ENCODE results near the gene RAB7A. TPM values are rescaled to one million over a fixed set of nuclear protein-coding genes. Genes with fewer than 3 reads are reported as not detected.

RAB7A gene
- total and polyA plus RNA-seq, 2 of the 13 experiments (the other 11 are each of a cell fraction or from before 2014, with no cell fraction given), result 26.5 to 182 TPM

DNA sequence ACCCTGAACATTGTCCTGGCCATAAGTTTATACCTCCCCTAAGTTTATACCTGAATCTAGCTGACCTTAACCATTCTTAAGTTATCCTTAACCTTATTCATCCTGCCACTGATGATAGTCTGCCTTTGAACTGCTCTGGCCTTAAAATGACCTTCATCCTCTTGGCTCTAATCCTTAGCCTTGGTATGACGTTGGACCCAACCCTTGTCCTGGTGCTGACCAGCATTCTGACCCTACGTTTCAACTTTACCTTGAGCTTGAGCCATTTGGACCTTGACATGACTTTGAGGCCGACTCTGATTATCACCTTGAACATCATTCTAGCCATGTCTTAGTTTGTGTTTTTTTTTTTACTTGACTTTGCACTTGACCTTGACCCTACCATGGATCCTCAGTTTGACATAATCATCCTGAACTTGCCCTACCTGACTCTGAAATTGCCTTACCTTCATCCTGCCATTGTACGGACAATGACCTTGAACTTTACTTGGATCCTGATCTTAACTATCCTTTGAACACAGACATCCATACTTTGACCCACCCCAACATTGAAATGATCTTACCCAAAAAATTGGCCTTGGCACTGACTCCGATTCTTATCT is 92.3 kb downstream of the RAB7A start:
- H3K4me3 ChIP-seq (replicated peaks in 1 of 3; ENCODE audit: insufficient read depth in 1 of 3, low read depth in 2 of 3, low read length in 3 of 3), result no peak overlapping the region
- no peaks in the 10 kb centered on the region for H3K9me3 ChIP-seq (ENCODE audit: low read length)
- H3K27me3 ChIP-seq (ENCODE audit: control insufficient read depth in 1 of 2, insufficient read depth in 2 of 2, low read length in 2 of 2), result no peaks in the 10 kb centered on the region
- FAIRE-seq (no peak), ATAC-seq (no peak), DNase-seq (ENCODE audit: low spot score) (no peak)
- H3K79me2 ChIP-seq (ENCODE audit: insufficient read depth, low read length), result no peaks in the 10 kb centered on the region
- peaks cover 2% of the 10 kb centered on the region; the same call in 1 of the 2 replicates for H4K20me1 ChIP-seq (ENCODE audit: insufficient read depth, low read length)
- peaks cover 8 to 26% of the 10 kb centered on the region in 2 experiments for H3K36me3 ChIP-seq (replicated peaks in 1 of 2; ENCODE audit: control insufficient read depth in 1 of 2, insufficient read depth in 2 of 2, low read length in 2 of 2)
- H3K27ac ChIP-seq (ENCODE audit: extremely low read length, insufficient read depth, low read length), result no peak overlapping the region
- CTCF ChIA-PET (ENCODE audit: low intra/inter-chr PET ratio, low total read pairs), result no interaction called here
- H3K9ac ChIP-seq (ENCODE audit: insufficient read depth, low read depth, low read length), result no peak overlapping the region
- no peak overlapping the region for H3K4me2 ChIP-seq (ENCODE audit: low read depth, low read length)
- no peaks in the 10 kb centered on the region for H3K4me1 ChIP-seq (ENCODE audit: insufficient read depth, low read length)
- no TSS peak for BruUV-seq (replicated peaks)
- in situ Hi-C loops (cut with HindIII; ENCODE audit: extremely low pct_ligation_motif_present, low pct_unique_long_range_greater_than_20kb), result no loop called here
- 84% methylated on average over 5 of the region's 5 CpGs for WGBS (ENCODE audit: low lambda C conversion rate)
- POLR2A ChIA-PET, result no interaction called here
- intact Hi-C loops (cut with micrococcal nuclease; ENCODE audit: unreplicated experiment), result no loop called here
- no peak overlapping the region for H2AFZ ChIP-seq (ENCODE audit: low read length)
- no peak for TF ChIP-seq NR1H2 (CRISPR knock-in tag; IDR thresholded peaks at IDR 0.05; ENCODE audit: borderline replicate concordance, low read depth)
- peak; percentile 58 for TF ChIP-seq SKI (IDR thresholded peaks at IDR 0.05; ENCODE audit: partially characterized antibody)
- TF ChIP-seq ZKSCAN5 (CRISPR knock-in tag; IDR thresholded peaks at IDR 0.05), result no peak
- TF ChIP-seq RBM22 (optimal IDR thresholded peaks at IDR 0.05; ENCODE audit: low read length), result peak; percentile 91
- no peak for TF ChIP-seq HDAC2 (CRISPR knock-in tag; IDR thresholded peaks at IDR 0.05)
- no peak for TF ChIP-seq EP300 (IDR thresholded peaks at IDR 0.05; ENCODE audit: low read depth in 2 of 2, low read length in 2 of 2)
- TF ChIP-seq EP300 (CRISPR knock-in tag; IDR thresholded peaks at IDR 0.05; ENCODE audit: borderline replicate concordance), result no peak
- no peak for TF ChIP-seq ZNF496 (CRISPR knock-in tag; IDR thresholded peaks at IDR 0.05; ENCODE audit: insufficient replicate concordance)
- TF ChIP-seq WIZ (CRISPR knock-in tag; IDR thresholded peaks at IDR 0.05), result no peak
- TF ChIP-seq HDAC6 (IDR thresholded peaks at IDR 0.05; ENCODE audit: low read depth, low read length), result no peak
- no peak for TF ChIP-seq ZNF468 (CRISPR knock-in tag; IDR thresholded peaks at IDR 0.05)
- TF ChIP-seq, protein P1, sequence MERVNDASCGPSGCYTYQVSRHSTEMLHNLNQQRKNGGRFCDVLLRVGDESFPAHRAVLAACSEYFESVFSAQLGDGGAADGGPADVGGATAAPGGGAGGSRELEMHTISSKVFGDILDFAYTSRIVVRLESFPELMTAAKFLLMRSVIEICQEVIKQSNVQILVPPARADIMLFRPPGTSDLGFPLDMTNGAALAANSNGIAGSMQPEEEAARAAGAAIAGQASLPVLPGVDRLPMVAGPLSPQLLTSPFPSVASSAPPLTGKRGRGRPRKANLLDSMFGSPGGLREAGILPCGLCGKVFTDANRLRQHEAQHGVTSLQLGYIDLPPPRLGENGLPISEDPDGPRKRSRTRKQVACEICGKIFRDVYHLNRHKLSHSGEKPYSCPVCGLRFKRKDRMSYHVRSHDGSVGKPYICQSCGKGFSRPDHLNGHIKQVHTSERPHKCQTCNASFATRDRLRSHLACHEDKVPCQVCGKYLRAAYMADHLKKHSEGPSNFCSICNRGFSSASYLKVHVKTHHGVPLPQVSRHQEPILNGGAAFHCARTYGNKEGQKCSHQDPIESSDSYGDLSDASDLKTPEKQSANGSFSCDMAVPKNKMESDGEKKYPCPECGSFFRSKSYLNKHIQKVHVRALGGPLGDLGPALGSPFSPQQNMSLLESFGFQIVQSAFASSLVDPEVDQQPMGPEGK (CRISPR knock-in tag; IDR thresholded peaks at IDR 0.05), result no peak
- TF ChIP-seq ZNF7 (CRISPR knock-in tag; IDR thresholded peaks at IDR 0.05), result no peak
- TF ChIP-seq, protein P2, sequence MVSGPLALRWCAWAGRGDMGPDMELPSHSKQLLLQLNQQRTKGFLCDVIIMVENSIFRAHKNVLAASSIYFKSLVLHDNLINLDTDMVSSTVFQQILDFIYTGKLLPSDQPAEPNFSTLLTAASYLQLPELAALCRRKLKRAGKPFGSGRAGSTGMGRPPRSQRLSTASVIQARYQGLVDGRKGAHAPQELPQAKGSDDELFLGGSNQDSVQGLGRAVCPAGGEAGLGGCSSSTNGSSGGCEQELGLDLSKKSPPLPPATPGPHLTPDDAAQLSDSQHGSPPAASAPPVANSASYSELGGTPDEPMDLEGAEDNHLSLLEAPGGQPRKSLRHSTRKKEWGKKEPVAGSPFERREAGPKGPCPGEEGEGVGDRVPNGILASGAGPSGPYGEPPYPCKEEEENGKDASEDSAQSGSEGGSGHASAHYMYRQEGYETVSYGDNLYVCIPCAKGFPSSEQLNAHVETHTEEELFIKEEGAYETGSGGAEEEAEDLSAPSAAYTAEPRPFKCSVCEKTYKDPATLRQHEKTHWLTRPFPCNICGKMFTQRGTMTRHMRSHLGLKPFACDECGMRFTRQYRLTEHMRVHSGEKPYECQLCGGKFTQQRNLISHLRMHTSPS (CRISPR knock-in tag; IDR thresholded peaks at IDR 0.05; ENCODE audit: low read depth), result no peak
- no peak for TF ChIP-seq POGZ (CRISPR knock-in tag; IDR thresholded peaks at IDR 0.05)
- TF ChIP-seq, protein P3, sequence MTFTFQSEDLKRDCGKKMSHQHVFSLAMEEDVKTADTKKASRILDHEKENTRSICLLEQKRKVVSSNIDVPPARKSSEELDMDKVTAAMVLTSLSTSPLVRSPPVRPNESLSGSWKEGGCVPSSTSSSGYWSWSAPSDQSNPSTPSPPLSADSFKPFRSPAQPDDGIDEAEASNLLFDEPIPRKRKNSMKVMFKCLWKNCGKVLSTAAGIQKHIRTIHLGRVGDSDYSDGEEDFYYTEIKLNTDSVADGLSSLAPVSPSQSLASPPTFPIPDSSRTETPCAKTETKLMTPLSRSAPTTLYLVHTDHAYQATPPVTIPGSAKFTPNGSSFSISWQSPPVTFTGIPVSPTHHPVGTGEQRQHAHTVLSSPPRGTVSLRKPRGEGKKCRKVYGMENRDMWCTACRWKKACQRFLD (CRISPR knock-in tag; IDR thresholded peaks at IDR 0.05; ENCODE audit: borderline replicate concordance), result no peak
- TF ChIP-seq, protein P4, sequence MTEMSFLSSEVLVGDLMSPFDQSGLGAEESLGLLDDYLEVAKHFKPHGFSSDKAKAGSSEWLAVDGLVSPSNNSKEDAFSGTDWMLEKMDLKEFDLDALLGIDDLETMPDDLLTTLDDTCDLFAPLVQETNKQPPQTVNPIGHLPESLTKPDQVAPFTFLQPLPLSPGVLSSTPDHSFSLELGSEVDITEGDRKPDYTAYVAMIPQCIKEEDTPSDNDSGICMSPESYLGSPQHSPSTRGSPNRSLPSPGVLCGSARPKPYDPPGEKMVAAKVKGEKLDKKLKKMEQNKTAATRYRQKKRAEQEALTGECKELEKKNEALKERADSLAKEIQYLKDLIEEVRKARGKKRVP (CRISPR knock-in tag; IDR thresholded peaks at IDR 0.05), result no peak
- TF ChIP-seq ZNF879 (CRISPR knock-in tag; IDR thresholded peaks at IDR 0.05), result no peak
- no peak for TF ChIP-seq ATF7-NPFF (CRISPR knock-in tag; IDR thresholded peaks at IDR 0.05; ENCODE audit: low read depth)
- no peak for TF ChIP-seq ZNF605 (CRISPR knock-in tag; IDR thresholded peaks at IDR 0.05)
